GM19455 (cell line): ENCODE measurements around the gene BDKRB1.

Source experiments
- ATAC-seq: cut with Tn5 transposase; IDR thresholded peaks from one replicate; pipeline ENCODE4 v1.9.1; 2021; ENCODE audit not compliant: unreplicated experiment

Gene BDKRB1

DNA sequence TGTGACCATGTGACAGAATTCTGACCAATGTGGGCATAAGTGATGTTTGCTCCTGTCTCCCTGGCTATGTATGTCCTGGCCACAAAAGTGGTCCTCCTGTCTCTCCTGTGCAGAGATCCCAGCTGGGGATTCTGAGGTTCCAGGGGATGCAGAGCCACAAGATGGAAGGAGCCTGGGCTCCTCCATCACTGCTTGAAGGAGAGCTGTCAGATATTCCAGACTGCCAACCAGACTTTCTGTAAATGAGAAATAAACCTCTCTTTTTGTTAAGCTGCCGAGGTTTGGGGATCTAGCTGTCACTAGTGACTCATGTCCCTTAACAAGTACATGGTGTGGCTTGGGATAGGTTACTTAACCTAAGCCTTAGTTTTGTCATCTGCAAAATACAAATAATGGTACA, 21.9 kb downstream of the BDKRB1 start:
- ATAC-seq = no peak

DNA sequence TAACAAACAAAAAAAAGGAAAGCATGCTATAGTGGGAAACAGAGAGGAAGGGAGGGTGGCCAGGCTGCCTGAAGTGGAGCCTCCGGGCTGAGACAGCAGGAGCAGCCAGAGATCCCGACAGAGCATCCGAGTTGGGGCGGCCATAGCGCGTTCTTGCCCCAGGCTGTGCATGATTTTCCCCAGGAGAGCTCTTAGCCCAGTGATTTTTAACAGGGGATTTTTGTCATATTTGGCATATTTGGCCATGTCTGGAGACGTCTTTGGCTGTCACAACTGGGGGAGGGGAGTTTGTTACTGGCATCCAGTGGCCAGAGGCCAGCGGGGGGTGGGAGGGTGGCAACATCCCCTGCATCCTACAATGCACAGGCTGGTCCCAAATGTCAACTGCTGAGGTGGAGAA, 23.6 kb downstream of the BDKRB1 start:
- no peak for ATAC-seq

DNA sequence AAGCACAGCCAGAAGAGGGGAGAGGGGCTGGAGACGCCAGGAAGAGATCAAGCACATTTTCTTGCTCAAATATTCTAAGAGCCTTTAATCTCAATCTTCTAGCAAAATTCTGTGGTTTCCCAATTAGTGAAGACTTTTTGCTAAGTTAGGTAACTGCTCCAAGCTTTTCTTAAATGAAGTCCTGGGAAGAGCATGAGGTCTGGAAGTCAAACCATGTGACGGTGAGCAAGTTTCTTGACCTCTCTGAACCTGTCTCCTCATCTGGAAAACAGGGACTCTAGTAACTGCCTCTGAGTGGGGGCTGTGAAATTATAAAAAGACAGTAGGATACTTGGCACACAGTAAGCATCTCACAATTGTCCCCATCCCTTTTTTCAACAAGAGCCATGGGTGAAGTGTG, 24.1 kb downstream of the BDKRB1 start:
- no peak for ATAC-seq

DNA sequence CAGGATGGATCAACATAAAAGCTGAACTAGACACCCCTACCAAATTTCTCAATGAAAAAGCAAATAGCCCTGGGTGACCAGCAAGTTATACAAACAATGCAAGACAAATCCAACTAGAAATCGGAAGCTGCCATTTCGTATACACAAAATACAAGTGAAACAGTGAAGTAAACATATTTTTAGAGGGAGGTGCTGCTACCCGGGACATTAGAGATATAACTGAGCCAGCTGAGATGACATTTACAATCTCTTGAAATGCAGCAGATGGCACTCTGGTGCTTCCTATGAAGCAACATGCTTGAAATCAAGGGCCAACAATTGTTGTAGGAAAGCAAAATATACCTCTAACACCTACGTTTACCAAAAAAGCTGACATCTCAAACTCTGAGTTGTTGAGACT, 25.5 kb downstream of the BDKRB1 start:
- ATAC-seq = no peak

DNA sequence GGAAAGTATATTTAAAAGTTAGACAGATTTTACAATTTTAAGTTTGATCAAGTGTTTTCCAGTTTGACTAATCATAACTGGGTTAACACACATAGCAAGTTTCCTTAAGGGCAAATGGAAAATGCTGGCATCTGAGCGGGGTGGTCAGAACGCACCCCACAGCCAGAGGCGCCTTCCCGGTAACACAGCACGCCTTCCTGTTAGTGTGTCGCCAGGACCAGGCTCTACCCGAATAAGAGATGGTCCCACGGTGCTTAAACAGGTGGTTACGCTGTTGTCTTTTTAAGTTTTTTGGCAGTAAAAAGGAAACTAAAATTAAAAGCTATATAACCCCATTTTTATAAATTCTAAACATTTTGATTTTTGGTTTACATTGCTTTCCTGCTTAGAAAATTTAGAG, 28.0 kb downstream of the BDKRB1 start:
- ATAC-seq = no peak

DNA sequence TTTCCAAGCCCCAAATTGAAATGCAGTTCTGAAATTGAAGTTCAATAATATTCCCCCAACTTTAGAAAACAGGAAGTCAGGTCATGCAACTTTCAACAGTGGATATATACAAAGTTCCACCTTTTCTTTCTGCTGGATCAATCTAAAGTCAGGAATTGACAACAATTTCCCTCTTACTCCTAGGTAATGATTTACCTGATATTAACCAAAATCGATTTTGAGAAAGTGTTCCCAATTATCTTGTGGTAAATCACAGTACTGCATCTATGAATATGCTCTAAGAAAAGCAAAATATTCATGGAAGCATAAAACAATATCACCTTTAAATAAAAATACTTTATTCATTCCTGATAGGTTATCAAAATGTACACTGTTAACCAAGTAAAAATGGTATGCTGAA, 28.4 kb downstream of the BDKRB1 start:
- ATAC-seq = no peak

DNA sequence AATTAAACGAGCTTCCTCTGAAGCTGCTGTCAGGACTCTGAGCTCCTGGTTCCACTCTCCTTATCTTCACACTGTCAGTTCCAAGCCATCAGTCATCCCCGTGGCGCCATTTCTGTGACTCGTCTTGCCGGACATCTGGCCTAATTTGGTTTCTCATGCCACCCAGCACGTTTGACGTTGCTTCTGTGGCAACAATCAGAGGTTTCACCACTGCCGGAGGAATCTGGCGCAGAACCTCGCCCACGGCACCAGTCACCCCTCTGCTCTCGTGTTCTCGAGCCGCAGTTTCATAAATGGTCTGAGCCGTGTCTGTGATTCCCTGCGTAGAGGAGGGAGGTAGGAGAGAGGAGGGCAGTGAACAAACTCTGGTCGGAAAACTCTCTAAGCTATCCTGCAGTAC, 29.7 kb downstream of the BDKRB1 start:
- ATAC-seq = no peak

DNA sequence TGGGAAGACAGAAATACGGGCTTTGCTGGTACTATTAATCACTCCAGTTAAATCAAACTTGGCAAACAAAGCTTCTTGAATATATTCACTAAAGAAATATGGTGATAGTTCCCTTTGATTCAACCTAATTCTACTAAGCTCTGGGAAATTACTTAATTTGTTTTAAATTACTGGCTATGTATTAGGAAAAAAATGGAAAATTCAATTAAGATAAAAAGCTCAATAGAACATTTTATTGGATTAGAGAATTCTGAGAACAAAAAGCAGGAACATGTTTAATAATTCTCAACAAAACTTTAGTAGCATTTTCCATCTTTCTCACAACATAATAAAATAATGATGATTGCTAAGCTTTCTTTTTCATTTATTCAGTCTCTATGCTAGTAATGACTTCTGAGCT, 30.2 kb downstream of the BDKRB1 start:
- no peak for ATAC-seq

DNA sequence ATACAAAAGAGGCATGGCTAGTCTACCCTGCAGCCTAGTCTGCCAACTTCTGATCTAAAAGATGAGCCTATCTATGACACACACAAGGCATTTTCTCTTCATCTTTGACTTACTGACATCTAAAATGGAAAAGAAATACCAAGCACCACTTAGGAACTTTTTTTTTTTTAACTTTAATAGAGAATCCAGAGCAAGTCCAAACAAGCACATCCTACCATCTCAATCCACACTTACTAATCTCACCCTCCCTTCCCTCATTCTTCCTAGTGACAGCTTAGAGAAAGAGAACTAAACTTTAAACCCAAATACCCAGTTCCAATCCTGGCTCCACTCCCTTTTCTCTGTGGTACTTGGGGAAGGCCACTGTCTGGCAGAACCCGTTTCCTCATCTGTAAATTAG, 31.8 kb downstream of the BDKRB1 start:
- ATAC-seq = no peak

DNA sequence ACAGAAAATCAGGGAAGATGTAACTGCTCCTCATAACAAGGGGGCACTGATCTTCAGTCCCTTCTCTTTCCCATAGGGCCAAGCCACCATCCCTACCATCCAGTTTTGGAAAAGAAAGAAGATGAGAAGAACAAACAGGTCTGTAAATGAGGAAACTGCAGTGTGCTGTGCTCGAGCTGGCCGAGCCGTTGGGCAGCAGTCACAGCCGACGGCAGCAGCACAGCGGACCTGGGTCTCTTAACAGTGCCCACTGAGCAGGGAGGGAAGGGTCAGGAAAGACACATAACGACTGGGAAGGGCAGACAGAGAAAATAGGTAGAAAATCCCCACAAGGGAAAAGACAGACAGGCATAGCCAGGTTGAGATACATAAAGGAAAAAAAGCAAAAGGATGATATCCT, 38.2 kb downstream of the BDKRB1 start:
- no peak for ATAC-seq

DNA sequence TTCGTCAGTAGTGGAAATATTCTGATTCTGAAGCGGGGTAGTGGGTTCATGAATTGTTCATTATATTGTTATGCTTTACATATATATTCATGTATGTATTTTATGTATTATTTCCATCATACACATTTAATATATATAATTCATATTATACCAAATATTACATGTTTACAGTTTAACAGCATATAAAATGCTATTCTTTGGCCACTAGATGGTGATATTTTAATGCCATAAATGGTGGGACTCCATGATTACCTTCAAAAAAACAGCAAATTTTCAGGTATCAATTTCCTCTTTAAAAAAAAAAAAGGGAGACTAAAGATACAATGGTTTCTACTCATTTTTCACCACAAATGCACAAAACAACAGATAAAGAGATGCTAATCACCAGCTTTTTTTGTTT, 41.0 kb downstream of the BDKRB1 start:
- no peak for ATAC-seq

DNA sequence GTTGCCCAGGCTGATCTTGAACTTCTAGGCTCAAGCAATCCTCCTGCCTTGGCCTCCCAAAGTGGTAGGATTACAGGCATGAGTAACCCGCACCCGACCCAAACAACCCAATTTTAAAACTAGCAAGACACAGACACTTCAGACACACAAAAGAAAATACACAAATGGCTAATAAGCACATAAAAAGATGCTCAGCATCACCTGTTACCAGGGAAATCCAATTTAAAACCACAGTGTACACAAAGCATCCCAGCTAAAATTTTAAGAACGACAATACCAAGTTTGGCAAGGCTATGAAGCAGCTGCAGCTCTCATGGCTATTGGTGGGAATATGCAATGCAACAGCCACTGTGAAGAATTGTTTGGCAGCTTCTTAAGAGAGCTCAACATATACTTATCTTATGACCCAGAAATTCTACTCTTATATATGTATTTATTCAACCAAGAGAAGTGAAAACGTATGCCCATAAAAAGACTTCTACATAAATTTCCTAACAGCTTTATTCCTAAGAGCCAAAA, 42.0 kb downstream of the BDKRB1 start:
- ATAC-seq = no peak

DNA sequence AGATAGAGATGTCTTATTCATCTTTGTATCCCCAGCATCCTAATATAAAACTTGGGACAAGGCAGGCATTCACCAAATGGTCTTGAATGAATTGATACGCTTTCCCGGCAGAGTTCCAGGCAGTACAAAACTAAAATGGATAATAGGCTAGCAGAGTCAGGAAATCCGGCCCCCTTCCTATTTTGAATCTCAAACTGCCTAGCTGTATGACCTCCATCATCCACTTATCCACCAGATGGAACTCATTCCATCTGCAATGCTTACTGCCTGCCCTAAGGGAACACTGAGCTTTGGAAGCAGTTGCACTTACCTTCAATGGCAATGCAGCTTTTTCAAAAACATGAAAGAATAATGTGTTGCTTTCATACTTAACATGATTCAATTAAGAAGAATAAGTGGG, 43.4 kb downstream of the BDKRB1 start:
- no peak for ATAC-seq

DNA sequence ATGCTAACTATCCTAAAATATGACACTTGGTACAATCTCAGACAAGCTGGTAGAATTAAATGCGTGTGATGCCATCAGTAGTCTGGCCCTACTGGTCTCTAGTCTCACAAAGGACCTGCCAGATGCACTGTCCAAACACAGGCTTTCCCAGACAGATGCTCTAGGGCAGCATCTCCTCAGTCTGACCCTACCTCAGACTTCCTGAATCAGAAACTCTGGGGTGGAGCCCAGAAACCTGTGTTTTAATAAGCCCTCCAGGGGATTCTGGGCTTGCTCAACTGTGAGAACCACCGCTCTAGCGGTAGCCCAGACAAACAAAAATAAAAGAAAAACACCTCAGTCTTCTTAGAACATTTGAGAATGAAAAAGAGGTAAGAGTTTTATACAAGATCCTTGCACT, 48.0 kb downstream of the BDKRB1 start:
- no peak for ATAC-seq

DNA sequence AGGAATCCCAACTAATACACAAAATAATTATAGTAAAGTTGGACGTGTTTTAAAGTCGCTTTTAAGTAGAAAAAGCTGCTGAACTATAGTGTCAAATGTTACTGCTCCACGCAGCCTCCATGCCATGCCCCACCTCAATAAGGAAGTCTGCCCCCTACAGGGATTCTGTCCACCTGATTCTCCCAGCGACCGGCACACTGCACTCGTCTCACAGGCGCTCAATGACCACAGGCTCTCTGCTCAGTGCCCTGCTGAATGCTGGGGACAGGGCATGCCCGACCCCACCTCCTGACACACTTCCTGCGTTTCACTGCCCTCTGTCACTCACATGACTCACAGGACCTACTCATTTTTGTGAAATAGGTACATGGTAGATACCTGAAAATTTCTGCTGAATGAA, 48.9 kb downstream of the BDKRB1 start:
- ATAC-seq = no peak

DNA sequence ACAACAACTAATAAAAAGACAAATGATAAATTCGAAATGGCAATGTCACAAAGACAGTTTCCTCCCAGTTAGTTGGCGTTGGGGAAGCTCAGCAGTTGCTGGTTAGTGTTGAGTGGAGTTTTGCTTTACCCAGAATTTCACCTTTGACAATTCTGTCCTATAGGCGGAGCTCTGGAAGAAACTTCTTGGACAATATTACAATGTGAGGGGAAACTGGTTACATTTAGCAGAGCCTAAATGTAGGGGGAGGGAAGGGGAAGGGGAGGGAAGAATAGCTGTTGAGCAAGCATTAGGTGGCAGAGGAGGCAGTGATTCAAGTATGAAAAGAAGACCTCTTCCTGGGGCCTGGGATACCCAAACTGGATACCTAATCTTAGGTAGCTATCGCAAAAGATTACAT, 51.4 kb downstream of the BDKRB1 start:
- no peak for ATAC-seq

DNA sequence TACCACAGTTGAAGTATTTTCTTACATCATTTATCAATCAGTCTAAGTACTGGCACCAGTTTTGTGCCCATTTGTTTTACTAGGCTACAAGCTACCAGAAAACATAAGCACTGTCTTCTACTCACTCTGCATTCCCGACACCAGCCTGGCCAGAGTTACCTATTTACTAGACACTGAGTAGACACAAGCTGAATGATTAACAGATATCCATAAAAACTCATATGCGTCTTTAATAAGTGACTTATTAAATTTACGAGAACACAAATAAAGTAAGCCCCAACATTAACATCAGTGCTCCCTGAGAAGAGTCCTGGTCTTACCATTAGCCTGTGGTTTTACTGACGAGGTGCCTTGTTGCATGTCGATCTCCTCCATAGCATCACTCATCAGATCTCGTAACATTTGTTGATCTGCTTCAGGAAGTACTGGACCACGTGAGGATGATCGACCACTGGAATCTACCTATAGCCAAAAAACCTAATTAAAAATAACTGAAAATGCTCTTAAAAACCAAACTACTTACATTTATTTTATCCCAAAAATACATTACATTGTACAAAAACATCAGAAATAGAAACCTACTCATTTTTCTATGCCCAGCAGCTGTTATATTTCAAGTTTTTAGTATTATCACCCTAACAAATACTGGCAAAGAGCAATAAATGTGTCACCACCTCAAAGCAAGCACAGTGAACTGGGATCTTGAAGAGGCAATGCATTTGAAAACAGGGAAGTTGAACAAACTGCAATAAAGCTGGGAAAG, 53.3 kb downstream of the BDKRB1 start:
- no peak for ATAC-seq

DNA sequence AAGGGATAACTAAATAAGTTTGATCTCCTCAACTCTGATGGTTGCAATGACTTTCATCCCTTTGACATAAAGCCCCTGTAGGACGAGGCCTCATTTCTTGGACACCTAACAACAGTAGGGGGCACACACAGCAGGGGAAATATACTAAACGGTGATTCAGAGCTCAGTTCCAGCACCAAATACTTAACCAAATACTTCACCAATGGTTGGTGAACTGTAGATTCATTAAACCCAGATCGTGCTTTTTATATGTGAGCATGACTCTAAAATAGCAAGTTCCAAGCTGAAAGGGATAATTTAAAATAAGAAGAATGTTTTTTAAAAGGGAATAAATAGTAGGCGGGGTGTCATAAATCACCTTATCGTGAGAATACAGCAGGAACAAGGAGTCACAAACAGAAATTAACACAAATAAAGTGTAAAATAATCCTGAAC, 53.9 kb downstream of the BDKRB1 start:
- no peak for ATAC-seq

DNA sequence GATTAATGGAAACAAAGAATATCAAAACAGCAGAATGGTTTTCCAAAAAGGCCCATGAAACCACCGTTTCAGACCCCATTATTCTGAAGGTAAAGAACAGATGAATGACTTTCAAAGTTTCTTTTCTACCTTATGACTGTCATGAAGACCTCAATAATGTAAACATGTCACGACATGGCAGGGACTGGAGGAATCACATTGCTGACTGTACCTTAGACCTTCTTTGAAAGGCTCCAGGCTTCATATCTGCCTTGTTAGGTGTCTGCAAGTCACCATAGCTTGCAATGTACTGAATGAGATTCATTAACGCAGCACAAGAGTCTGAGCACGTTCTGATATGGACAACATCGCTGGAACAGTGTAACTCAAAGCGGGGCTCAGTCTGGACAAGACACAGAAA, 54.9 kb downstream of the BDKRB1 start:
- no peak for ATAC-seq
